Panc1 (cell line): Measurements from ENCODE around the gene PRODH. TPM values are rescaled to one million over a fixed set of nuclear protein-coding genes. Genes with fewer than 3 reads are reported as not detected.
"Not testable (repeated sequence)": the region's sequence is repeated elsewhere in the genome, so short reads cannot be mapped to it uniquely, and the experiment has no call there.

Experiments used
- ATAC-seq: fragments of 200-7000 bp; cut with Tn5 transposase; 2 replicates; pipeline ENCODE4 v1.9.1; 2020; ENCODE audit warnings: mild to moderate bottlenecking, moderate library complexity
- BruUV-seq: library from RNA; stranded (reverse); fragments of 400-500 nt; replicated peaks from 2 replicates; lab custom pipeline; 2021; lab: Mats Ljungman, UMichigan
- CTCF ChIA-PET: fragments of 300-600 bp; sonication (Branson Sonifier 250); formaldehyde crosslinking; loops from one replicate; lab custom pipeline; 2022; ENCODE audit warnings: antibody characterized with exemption; lab: Charles Lee
- POLR2A ChIA-PET: fragments of 300-600 bp; sonication (Branson Sonifier 250); formaldehyde crosslinking; loops from one replicate; lab custom pipeline; 2022; ENCODE audit warnings: antibody characterized with exemption; lab: Charles Lee
- DNase-seq: peaks from one replicate; pipeline ENCODE4 v3.0.0-alpha.2; 2010; ENCODE audit warnings: low read depth, low spot score
- H3K27ac ChIP-seq: 2 replicates; pipeline ENCODE4 v1.5.1; 2011; ENCODE audit warnings: mild to moderate bottlenecking, low read length, inconsistent platforms
- H3K27me3 ChIP-seq: fragments of 200-500 bp; sonication (Bioruptor generic); 2 replicates; pipeline ENCODE4 v1.6.0; 2014; ENCODE audit warnings: low read length, inconsistent platforms; ENCODE audit not compliant: control insufficient read depth, insufficient read depth
- H3K36me3 ChIP-seq: fragments of 200-500 bp; sonication (Bioruptor generic); 2 replicates; pipeline ENCODE4 v1.5.1; 2014; ENCODE audit warnings: inconsistent platforms, mild to moderate bottlenecking, low read length, moderate library complexity; ENCODE audit not compliant: control insufficient read depth, insufficient read depth
- H3K4me1 ChIP-seq: 2 replicates; pipeline ENCODE4 v1.5.1; 2011; ENCODE audit warnings: inconsistent platforms, mild to moderate bottlenecking, low read length, moderate library complexity; ENCODE audit not compliant: control insufficient read depth, insufficient read depth
- H3K4me3 ChIP-seq, 2 experiments: 2 replicates each; pipeline ENCODE4 v1.5.1; 2011 to 2012; ENCODE audit warnings: low read depth in 2 of 2, low read length in 2 of 2, mild to moderate bottlenecking in 2 of 2, inconsistent platforms in 1 of 2, moderate library complexity in 1 of 2
- H3K9me3 ChIP-seq: fragments of 200-500 bp; sonication (Bioruptor generic); 2 replicates; pipeline ENCODE4 v1.5.1; 2014; ENCODE audit warnings: low read depth, mild to moderate bottlenecking, inconsistent platforms, low read length, moderate library complexity; ENCODE audit not compliant: control insufficient read depth, insufficient read depth
- CTCF ChIP-seq: fragments of 450-650 bp; IDR thresholded peaks from 2 replicates; pipeline ENCODE4 v1.5.1; 2017; ENCODE audit warnings: mild to moderate bottlenecking
- POLR2AphosphoS5 ChIP-seq: IDR thresholded peaks from 2 replicates; pipeline ENCODE4 v1.6.1; 2012; ENCODE audit warnings: mild to moderate bottlenecking, low read depth, low read length, moderate library complexity
- SIN3A ChIP-seq: IDR thresholded peaks from 2 replicates; pipeline ENCODE4 v1.6.1; 2012; ENCODE audit warnings: low read depth, mild to moderate bottlenecking, low read length, moderate library complexity, borderline replicate concordance; ENCODE audit not compliant: insufficient read depth
- TCF7L2 ChIP-seq: IDR thresholded peaks from 2 replicates; pipeline ENCODE4 v1.6.1; 2011; ENCODE audit warnings: mild to moderate bottlenecking, low read depth, low read length, inconsistent platforms
- in situ Hi-C: cut with HindIII; loops from 2 replicates; pipeline ENCODE4 v1.10.0; 2016; ENCODE audit warnings: low sequenced_read_pairs, low pct_unique_long_range_greater_than_20kb
- intact Hi-C: fragments of 100-400 bp; cut with micrococcal nuclease; formaldehyde crosslinking; loops from one replicate; pipeline ENCODE4 v1.10.0; 2022; ENCODE audit not compliant: unreplicated experiment
- total RNA-seq: library from RNA; stranded (reverse); gene quantifications from one replicate; pipeline ENCODE4 v1.2.1, GENCODE V29; 2021; ENCODE audit not compliant: unreplicated experiment
- TF ChIP-seq, protein P1 (sequence below), 2 experiments: IDR thresholded peaks; 2 replicates each; pipeline ENCODE4 v1.6.1; 2011 to 2012; ENCODE audit warnings: low read depth in 2 of 2, control low read depth in 1 of 2, low read length in 1 of 2, mild to moderate bottlenecking in 1 of 2, moderate library complexity in 1 of 2; ENCODE audit not compliant: insufficient read depth in 1 of 2

The PRODH gene
- total RNA-seq, 1 experiment from 2014 or later: 1.4 TPM

- no peaks in the 10 kb centered on the region for H3K4me1 ChIP-seq
- BruUV-seq: no TSS peak
- H3K27me3 ChIP-seq: no peaks in the 10 kb centered on the region
- in situ Hi-C loops: no loop called here
- TF ChIP-seq SIN3A: no peak
- no peak for TF ChIP-seq POLR2AphosphoS5
- no peak for TF ChIP-seq CTCF
- TF ChIP-seq, protein P1, sequence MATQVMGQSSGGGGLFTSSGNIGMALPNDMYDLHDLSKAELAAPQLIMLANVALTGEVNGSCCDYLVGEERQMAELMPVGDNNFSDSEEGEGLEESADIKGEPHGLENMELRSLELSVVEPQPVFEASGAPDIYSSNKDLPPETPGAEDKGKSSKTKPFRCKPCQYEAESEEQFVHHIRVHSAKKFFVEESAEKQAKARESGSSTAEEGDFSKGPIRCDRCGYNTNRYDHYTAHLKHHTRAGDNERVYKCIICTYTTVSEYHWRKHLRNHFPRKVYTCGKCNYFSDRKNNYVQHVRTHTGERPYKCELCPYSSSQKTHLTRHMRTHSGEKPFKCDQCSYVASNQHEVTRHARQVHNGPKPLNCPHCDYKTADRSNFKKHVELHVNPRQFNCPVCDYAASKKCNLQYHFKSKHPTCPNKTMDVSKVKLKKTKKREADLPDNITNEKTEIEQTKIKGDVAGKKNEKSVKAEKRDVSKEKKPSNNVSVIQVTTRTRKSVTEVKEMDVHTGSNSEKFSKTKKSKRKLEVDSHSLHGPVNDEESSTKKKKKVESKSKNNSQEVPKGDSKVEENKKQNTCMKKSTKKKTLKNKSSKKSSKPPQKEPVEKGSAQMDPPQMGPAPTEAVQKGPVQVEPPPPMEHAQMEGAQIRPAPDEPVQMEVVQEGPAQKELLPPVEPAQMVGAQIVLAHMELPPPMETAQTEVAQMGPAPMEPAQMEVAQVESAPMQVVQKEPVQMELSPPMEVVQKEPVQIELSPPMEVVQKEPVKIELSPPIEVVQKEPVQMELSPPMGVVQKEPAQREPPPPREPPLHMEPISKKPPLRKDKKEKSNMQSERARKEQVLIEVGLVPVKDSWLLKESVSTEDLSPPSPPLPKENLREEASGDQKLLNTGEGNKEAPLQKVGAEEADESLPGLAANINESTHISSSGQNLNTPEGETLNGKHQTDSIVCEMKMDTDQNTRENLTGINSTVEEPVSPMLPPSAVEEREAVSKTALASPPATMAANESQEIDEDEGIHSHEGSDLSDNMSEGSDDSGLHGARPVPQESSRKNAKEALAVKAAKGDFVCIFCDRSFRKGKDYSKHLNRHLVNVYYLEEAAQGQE (IDR thresholded peaks at IDR 0.05; ENCODE audit: insufficient read depth in 1 of 2, low read depth in 2 of 2, low read length in 1 of 2): no peak
- TF ChIP-seq TCF7L2: no peak
- POLR2A ChIA-PET: no interaction called here
- intact Hi-C loops: no loop called here
- no peak within 1 kb of the TSS for H3K4me3 ChIP-seq
- CTCF ChIA-PET: no interaction called here
- DNase-seq (no peak), ATAC-seq (peak; percentile 99)
- H3K36me3 ChIP-seq: no peaks in the 10 kb centered on the region
- H3K9me3 ChIP-seq: no peaks in the 10 kb centered on the region
- H3K27ac ChIP-seq: no peak within 1 kb of the TSS
These were observed 30.3 kb downstream of the PRODH start, which contains the start of gene DGCR6 for GRCh38 chr22:18905540-18906409. TSS of gene DGCR6 (plus strand) at chr22:18906320. CDS start at chr22:18906375, 55 bp downstream.

- intact Hi-C loops, H3K4me3 ChIP-seq, BruUV-seq, ATAC-seq, H3K36me3 ChIP-seq, H3K4me1 ChIP-seq, POLR2A ChIA-PET, CTCF ChIA-PET, H3K27me3 ChIP-seq, H3K9me3 ChIP-seq, H3K27ac ChIP-seq, DNase-seq, in situ Hi-C loops: not testable (repeated sequence)
These were observed 39.9 kb downstream of the PRODH start for GRCh38 chr22:18896037-18896657.

GRCh38 chr22:18893775-18894174, 42.3 kb downstream of the PRODH start:
- POLR2A ChIA-PET, ATAC-seq, H3K27ac ChIP-seq, H3K4me3 ChIP-seq, H3K9me3 ChIP-seq, H3K27me3 ChIP-seq, H3K36me3 ChIP-seq, intact Hi-C loops, in situ Hi-C loops, H3K4me1 ChIP-seq, DNase-seq, BruUV-seq: not testable (repeated sequence)
- CTCF ChIA-PET: interaction anchor here (0.6 kb wide), 1 partner anchor 1525 kb away, joined by 11 read pairs; no protein-coding TSS in a partner anchor

DNA sequence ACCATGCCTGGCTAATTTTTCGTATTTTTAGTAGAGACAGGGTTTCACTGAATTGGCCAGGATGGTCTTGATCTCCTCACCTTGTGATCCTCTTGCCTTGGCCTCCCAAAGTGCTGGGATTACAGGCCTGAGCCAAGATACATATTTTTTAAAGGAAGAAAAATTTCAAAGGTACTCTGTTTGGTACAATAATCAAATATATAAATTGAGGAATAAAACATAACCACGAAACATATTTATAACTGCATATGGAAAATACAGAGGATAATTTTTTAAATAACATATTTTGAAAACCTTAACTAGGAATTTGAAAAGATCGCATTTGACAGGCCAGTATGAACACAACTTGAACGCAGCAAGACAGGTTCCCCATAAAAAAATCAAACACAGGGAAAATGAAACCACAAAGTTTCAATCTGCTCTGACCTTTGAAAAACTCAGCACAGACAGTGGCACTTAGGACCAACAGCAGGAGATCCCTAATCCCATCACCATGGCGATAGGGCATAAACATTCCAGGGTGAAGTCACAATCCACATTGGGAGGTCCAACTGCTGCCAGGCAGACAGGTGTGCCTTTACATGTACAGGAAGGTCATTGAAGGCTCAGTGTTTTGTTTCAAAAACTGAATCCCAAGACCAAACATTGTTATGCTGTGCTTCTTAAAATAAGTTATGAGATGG, 45.4 kb downstream of the PRODH start:
- POLR2A ChIA-PET, H3K4me3 ChIP-seq, BruUV-seq, H3K27ac ChIP-seq, H3K36me3 ChIP-seq, intact Hi-C loops, H3K27me3 ChIP-seq, ATAC-seq, H3K9me3 ChIP-seq, CTCF ChIA-PET, DNase-seq, H3K4me1 ChIP-seq, in situ Hi-C loops: not testable (repeated sequence)
